ENCODE results near the gene DCTN2.

DNA sequence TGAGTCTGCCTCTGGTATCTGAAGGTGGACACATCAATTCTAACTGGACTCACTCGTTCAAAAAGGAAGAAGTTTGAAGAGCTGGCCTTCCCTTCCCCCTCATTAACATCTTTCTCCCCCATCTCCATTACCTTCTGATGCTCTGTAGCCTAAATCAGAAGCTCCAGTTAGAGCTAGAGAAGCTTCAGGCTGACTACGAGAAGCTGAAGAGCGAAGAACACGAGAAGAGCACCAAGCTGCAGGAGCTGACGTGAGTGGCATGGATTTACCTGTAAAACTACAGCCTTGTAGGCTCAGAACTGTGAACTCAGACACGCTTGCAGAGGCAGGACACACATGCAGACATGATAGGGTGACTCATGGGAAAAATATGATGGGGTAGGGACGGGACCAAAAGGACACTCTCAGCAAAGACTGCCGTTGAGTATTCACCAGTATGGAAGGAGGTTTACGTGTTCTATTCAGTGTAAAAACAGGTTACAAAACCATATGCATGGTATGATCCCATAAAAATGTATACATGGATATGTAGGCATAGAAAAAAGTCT, 29.7 kb upstream of the DCTN2 start:
- TF ChIP-seq POLR2A (IDR thresholded peaks at IDR 0.05; ENCODE audit: low read length): no peak
- no peak for TF ChIP-seq ZC3H11A (IDR thresholded peaks at IDR 0.05)
- TF ChIP-seq, protein P1, sequence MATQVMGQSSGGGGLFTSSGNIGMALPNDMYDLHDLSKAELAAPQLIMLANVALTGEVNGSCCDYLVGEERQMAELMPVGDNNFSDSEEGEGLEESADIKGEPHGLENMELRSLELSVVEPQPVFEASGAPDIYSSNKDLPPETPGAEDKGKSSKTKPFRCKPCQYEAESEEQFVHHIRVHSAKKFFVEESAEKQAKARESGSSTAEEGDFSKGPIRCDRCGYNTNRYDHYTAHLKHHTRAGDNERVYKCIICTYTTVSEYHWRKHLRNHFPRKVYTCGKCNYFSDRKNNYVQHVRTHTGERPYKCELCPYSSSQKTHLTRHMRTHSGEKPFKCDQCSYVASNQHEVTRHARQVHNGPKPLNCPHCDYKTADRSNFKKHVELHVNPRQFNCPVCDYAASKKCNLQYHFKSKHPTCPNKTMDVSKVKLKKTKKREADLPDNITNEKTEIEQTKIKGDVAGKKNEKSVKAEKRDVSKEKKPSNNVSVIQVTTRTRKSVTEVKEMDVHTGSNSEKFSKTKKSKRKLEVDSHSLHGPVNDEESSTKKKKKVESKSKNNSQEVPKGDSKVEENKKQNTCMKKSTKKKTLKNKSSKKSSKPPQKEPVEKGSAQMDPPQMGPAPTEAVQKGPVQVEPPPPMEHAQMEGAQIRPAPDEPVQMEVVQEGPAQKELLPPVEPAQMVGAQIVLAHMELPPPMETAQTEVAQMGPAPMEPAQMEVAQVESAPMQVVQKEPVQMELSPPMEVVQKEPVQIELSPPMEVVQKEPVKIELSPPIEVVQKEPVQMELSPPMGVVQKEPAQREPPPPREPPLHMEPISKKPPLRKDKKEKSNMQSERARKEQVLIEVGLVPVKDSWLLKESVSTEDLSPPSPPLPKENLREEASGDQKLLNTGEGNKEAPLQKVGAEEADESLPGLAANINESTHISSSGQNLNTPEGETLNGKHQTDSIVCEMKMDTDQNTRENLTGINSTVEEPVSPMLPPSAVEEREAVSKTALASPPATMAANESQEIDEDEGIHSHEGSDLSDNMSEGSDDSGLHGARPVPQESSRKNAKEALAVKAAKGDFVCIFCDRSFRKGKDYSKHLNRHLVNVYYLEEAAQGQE (IDR thresholded peaks at IDR 0.05): no peak
- no peak for TF ChIP-seq FOSL2 (IDR thresholded peaks at IDR 0.05)
- TF ChIP-seq FOSL2 (CRISPR knock-in tag; IDR thresholded peaks at IDR 0.05): no peak
- no peak for TF ChIP-seq CHD2 (IDR thresholded peaks at IDR 0.05; ENCODE audit: low read length, partially characterized antibody)
- TF ChIP-seq, protein P2, sequence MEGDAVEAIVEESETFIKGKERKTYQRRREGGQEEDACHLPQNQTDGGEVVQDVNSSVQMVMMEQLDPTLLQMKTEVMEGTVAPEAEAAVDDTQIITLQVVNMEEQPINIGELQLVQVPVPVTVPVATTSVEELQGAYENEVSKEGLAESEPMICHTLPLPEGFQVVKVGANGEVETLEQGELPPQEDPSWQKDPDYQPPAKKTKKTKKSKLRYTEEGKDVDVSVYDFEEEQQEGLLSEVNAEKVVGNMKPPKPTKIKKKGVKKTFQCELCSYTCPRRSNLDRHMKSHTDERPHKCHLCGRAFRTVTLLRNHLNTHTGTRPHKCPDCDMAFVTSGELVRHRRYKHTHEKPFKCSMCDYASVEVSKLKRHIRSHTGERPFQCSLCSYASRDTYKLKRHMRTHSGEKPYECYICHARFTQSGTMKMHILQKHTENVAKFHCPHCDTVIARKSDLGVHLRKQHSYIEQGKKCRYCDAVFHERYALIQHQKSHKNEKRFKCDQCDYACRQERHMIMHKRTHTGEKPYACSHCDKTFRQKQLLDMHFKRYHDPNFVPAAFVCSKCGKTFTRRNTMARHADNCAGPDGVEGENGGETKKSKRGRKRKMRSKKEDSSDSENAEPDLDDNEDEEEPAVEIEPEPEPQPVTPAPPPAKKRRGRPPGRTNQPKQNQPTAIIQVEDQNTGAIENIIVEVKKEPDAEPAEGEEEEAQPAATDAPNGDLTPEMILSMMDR (IDR thresholded peaks at IDR 0.05): no peak
- TF ChIP-seq, protein P3, sequence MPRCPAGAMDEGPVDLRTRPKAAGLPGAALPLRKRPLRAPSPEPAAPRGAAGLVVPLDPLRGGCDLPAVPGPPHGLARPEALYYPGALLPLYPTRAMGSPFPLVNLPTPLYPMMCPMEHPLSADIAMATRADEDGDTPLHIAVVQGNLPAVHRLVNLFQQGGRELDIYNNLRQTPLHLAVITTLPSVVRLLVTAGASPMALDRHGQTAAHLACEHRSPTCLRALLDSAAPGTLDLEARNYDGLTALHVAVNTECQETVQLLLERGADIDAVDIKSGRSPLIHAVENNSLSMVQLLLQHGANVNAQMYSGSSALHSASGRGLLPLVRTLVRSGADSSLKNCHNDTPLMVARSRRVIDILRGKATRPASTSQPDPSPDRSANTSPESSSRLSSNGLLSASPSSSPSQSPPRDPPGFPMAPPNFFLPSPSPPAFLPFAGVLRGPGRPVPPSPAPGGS (IDR thresholded peaks at IDR 0.05): no peak
- TF ChIP-seq EP300 (IDR thresholded peaks at IDR 0.05): no peak
- TF ChIP-seq GATA3 (IDR thresholded peaks at IDR 0.05; ENCODE audit: borderline replicate concordance): no peak

Measured in A549 (cell line).